ENCODE data around the gene KANK2.
A peak's percentile ranks its signal among the peaks of the same experiment; 100 is the strongest.
"Not testable (repeated sequence)": the region's sequence is repeated elsewhere in the genome, so short reads cannot be mapped to it uniquely, and the experiment has no call there.

The KANK2 gene

GRCh38 chr19:11196406-11197287 lies 698 bp downstream of the KANK2 start:
- DNase-seq (ENCODE audit: low spot score): peak; percentile 73

GRCh38 chr19:11195681-11196080 lies 1.7 kb downstream of the KANK2 start:
- DNase-seq (ENCODE audit: low spot score): no peak

- DNase-seq (ENCODE audit: low spot score): no peak
Measured at GRCh38 chr19:11194656-11195558, 2.4 kb downstream of the KANK2 start.

GRCh38 chr19:11194173-11194572 lies 3.2 kb downstream of the KANK2 start:
- no peak for DNase-seq (ENCODE audit: low spot score)

GRCh38 chr19:11192957-11193939 lies 4.1 kb downstream of the KANK2 start:
- no peak for DNase-seq (ENCODE audit: low spot score)

- no peak for DNase-seq (ENCODE audit: low spot score)
Measured at GRCh38 chr19:11191934-11192333, 5.4 kb downstream of the KANK2 start.

GRCh38 chr19:11191273-11191755 lies 6.0 kb downstream of the KANK2 start:
- DNase-seq (ENCODE audit: low spot score): peak; percentile 60

- no peak for DNase-seq (ENCODE audit: low spot score)
Measured at GRCh38 chr19:11190501-11190900, 6.8 kb downstream of the KANK2 start.

- DNase-seq (ENCODE audit: low spot score): no peak
Measured at GRCh38 chr19:11187441-11187840, 9.9 kb downstream of the KANK2 start.

GRCh38 chr19:11182994-11183393 lies 14.4 kb downstream of the KANK2 start:
- no peak for DNase-seq (ENCODE audit: low spot score)

GRCh38 chr19:11181488-11181887 lies 15.9 kb downstream of the KANK2 start:
- DNase-seq (ENCODE audit: low spot score): no peak

GRCh38 chr19:11180975-11181374 lies 16.4 kb downstream of the KANK2 start:
- not testable (repeated sequence) for DNase-seq (ENCODE audit: low spot score)

GRCh38 chr19:11180346-11180745 lies 17.0 kb downstream of the KANK2 start:
- DNase-seq (ENCODE audit: low spot score): no peak

GRCh38 chr19:11179716-11180297 lies 17.5 kb downstream of the KANK2 start:
- DNase-seq (ENCODE audit: low spot score): no peak

- not testable (repeated sequence) for DNase-seq (ENCODE audit: low spot score)
Measured at GRCh38 chr19:11179145-11179465, 18.2 kb downstream of the KANK2 start.

- DNase-seq (ENCODE audit: low spot score): no peak
Measured at GRCh38 chr19:11177592-11177991, 19.8 kb downstream of the KANK2 start.

GRCh38 chr19:11176466-11177193 lies 20.7 kb downstream of the KANK2 start:
- DNase-seq (ENCODE audit: low spot score): no peak

- no peak for DNase-seq (ENCODE audit: low spot score)
Measured at GRCh38 chr19:11175920-11176319, 21.4 kb downstream of the KANK2 start.

- no peak for DNase-seq (ENCODE audit: low spot score)
Measured at GRCh38 chr19:11174336-11174735, 23.0 kb downstream of the KANK2 start.

GRCh38 chr19:11173516-11174155 lies 23.7 kb downstream of the KANK2 start:
- no peak for DNase-seq (ENCODE audit: low spot score)

Measured in HuH-7.5 (cell line).